Stimulated activated CD4-positive, alpha-beta T cell treated with anti-CD3 and anti-CD28 coated beads, Interleukin-12 subunit alpha, Interleukin-12 subunit beta, amount 100 ng/mL, for 48 hours (primary cell): Measurements from ENCODE around the gene PARD3.
"Not testable (repeated sequence)": the region's sequence is repeated elsewhere in the genome, so short reads cannot be mapped to it uniquely, and the experiment has no call there.

Experiments
- DNase-seq, 3 donors: peaks; one replicate each; pipeline ENCODE4 v3.0.0-alpha.2; 2020; ENCODE audit warnings: low read depth in 2 of 3, low spot score in 1 of 3

PARD3 gene

GRCh38 chr10:34654211-34654610 is 160.9 kb downstream of the PARD3 start:
- DNase-seq, result no peak

- DNase-seq, result no peak
These were observed 161.6 kb downstream of the PARD3 start for GRCh38 chr10:34653530-34653929.

GRCh38 chr10:34651416-34652195 is 163.5 kb downstream of the PARD3 start:
- DNase-seq, result no peak

GRCh38 chr10:34650156-34650555 is 164.9 kb downstream of the PARD3 start:
- no peak for DNase-seq

GRCh38 chr10:34649385-34649784 is 165.7 kb downstream of the PARD3 start:
- DNase-seq, result no peak

- DNase-seq, result no peak
These were observed 166.2 kb downstream of the PARD3 start for GRCh38 chr10:34648919-34649318.

GRCh38 chr10:34647875-34648865 is 166.9 kb downstream of the PARD3 start:
- DNase-seq, result no peak

GRCh38 chr10:34647160-34647559 is 167.9 kb downstream of the PARD3 start:
- no peak for DNase-seq

- DNase-seq, result no peak
These were observed 168.8 kb downstream of the PARD3 start for GRCh38 chr10:34646331-34646730.

GRCh38 chr10:34644815-34645214 is 170.3 kb downstream of the PARD3 start:
- not testable (repeated sequence) for DNase-seq

- no peak for DNase-seq
These were observed 170.9 kb downstream of the PARD3 start for GRCh38 chr10:34644224-34644623.

GRCh38 chr10:34643620-34644019 is 171.5 kb downstream of the PARD3 start:
- no peak for DNase-seq

- no peak for DNase-seq
These were observed 173.1 kb downstream of the PARD3 start for GRCh38 chr10:34641913-34642558.

- no peak for DNase-seq
These were observed 173.8 kb downstream of the PARD3 start for GRCh38 chr10:34641147-34641912.

- DNase-seq, result peak; percentile 42 to 79 (median 54)
These were observed 176.6 kb downstream of the PARD3 start for GRCh38 chr10:34638406-34639054.

GRCh38 chr10:34637418-34637911 is 177.6 kb downstream of the PARD3 start:
- peak; percentile 12 to 69 (median 44) for DNase-seq

- DNase-seq, result no peak
These were observed 180.0 kb downstream of the PARD3 start for GRCh38 chr10:34635111-34635510.

GRCh38 chr10:34633374-34633773 is 181.7 kb downstream of the PARD3 start:
- no peak for DNase-seq

GRCh38 chr10:34629084-34629483 is 186.0 kb downstream of the PARD3 start:
- DNase-seq, result no peak

- DNase-seq, result no peak
These were observed 186.8 kb downstream of the PARD3 start for GRCh38 chr10:34628174-34628796.
